Measurements from ENCODE around the gene TNFRSF25. TPM values are rescaled to one million over a fixed set of nuclear protein-coding genes. Genes with fewer than 3 reads are reported as not detected.
A peak's percentile ranks its signal among the peaks of the same experiment; 100 is the strongest.

TNFRSF25 gene
- total RNA-seq, 1 experiment from 2014 or later: 19.5 TPM

- H3K4me3 Mint-ChIP-seq: no peak overlapping the region
Observed at GRCh38 chr1:6481820-6482219, 15.8 kb upstream of the TNFRSF25 start.

More at GRCh38 chr1:6481820-6482219, 15.8 kb upstream of the TNFRSF25 start:
- DNase-seq (ENCODE audit: low spot score) (no peak), ATAC-seq (no peak)
- Mint-ChIP-seq H3K27ac (peak overlapping the region; percentile 16; the same call in 1 of the 2 replicates), H3K4me1 (peaks cover 22% of the 10 kb centered on the region), H3K9me3 (no peaks in the 10 kb centered on the region), H3K27me3 (ENCODE audit: low read depth) (peaks cover 7% of the 10 kb centered on the region; the same call in 1 of the 2 replicates), H3K36me3 (no peaks in the 10 kb centered on the region)
- TF ChIP-seq USF1 (CRISPR knock-in tag; IDR thresholded peaks at IDR 0.05): no peak
- no peak for TF ChIP-seq HMGA2 (CRISPR knock-in tag; IDR thresholded peaks at IDR 0.05)
- TF ChIP-seq ZNF532 (CRISPR knock-in tag; IDR thresholded peaks at IDR 0.05; ENCODE audit: borderline replicate concordance): no peak
- TF ChIP-seq NFYB (CRISPR knock-in tag; conservative IDR thresholded peaks at IDR 0.05; ENCODE audit: low read depth): no peak
- no peak for TF ChIP-seq ZNF416 (CRISPR knock-in tag; IDR thresholded peaks at IDR 0.05)
- no peak for TF ChIP-seq RELA (CRISPR knock-in tag; IDR thresholded peaks at IDR 0.05; ENCODE audit: borderline replicate concordance)
- TF ChIP-seq NFE2L1 (CRISPR knock-in tag; IDR thresholded peaks at IDR 0.05): no peak
- TF ChIP-seq MAX (CRISPR knock-in tag; IDR thresholded peaks at IDR 0.05): no peak
- no peak for TF ChIP-seq ZNF138 (CRISPR knock-in tag; conservative IDR thresholded peaks at IDR 0.05)
- TF ChIP-seq ARID4B (CRISPR knock-in tag; IDR thresholded peaks at IDR 0.05; ENCODE audit: borderline replicate concordance): no peak
- TF ChIP-seq JAZF1 (CRISPR knock-in tag; IDR thresholded peaks at IDR 0.05): no peak
- TF ChIP-seq SP1 (CRISPR knock-in tag; conservative IDR thresholded peaks at IDR 0.05): no peak
- TF ChIP-seq MYBL2 (CRISPR knock-in tag; IDR thresholded peaks at IDR 0.05): no peak
- TF ChIP-seq HMGXB4 (CRISPR knock-in tag; IDR thresholded peaks at IDR 0.05): no peak
- no peak for TF ChIP-seq CBFB (CRISPR knock-in tag; IDR thresholded peaks at IDR 0.05; ENCODE audit: low read depth)
- no peak for TF ChIP-seq ZSCAN18 (CRISPR knock-in tag; IDR thresholded peaks at IDR 0.05)
- TF ChIP-seq E2F5 (CRISPR knock-in tag; IDR thresholded peaks at IDR 0.05): no peak
- TF ChIP-seq USF2 (CRISPR knock-in tag; IDR thresholded peaks at IDR 0.05): no peak
- no peak for TF ChIP-seq FOXJ3 (CRISPR knock-in tag; IDR thresholded peaks at IDR 0.05; ENCODE audit: borderline replicate concordance)
- ChIA-PET POLR2A (no interaction called here), CTCF (interaction anchor here (0.7 to 3.5 kb wide), 7 partner anchors 9 to 217 kb away, joined by 3 to 21 read pairs (median 6); no protein-coding TSS in a partner anchor)
